A673 (cell line): Measurements from ENCODE around the gene C19orf67. TPM values are rescaled to one million over a fixed set of nuclear protein-coding genes. Genes with fewer than 3 reads are reported as not detected.

ENCODE experiments used
- BruUV-seq: library from RNA; stranded (reverse); fragments of 400-500 nt; replicated peaks from 2 replicates; lab custom pipeline; 2021; lab: Mats Ljungman, UMichigan
- CTCF ChIA-PET: fragments of 300-600 bp; sonication (Branson Sonifier 250); formaldehyde crosslinking; loops from one replicate; lab custom pipeline; 2022; ENCODE audit warnings: antibody characterized with exemption; lab: Charles Lee
- POLR2A ChIA-PET: fragments of 300-600 bp; sonication (Branson Sonifier 250); formaldehyde crosslinking; loops from one replicate; lab custom pipeline; 2022; ENCODE audit warnings: antibody characterized with exemption; ENCODE audit not compliant: low non-redundant PET; lab: Charles Lee
- DNase-seq: peaks from one replicate; pipeline ENCODE4 v3.0.0-alpha.2; 2015; ENCODE audit warnings: low spot score
- H3K27ac ChIP-seq: fragments of 200-600 bp; sonication (generic); 2 replicates; pipeline ENCODE4 v1.5.1; 2016; ENCODE audit warnings: mixed run types, low read depth, mild to moderate bottlenecking, mixed read lengths, antibody characterized with exemption, low read length; ENCODE audit not compliant: poor library complexity, severe bottlenecking
- H3K27me3 ChIP-seq: fragments of 200-600 bp; sonication (generic); replicated peaks from 2 replicates; pipeline ENCODE4 v1.6.1; 2017; ENCODE audit warnings: mixed run types, low read depth, mild to moderate bottlenecking, mixed read lengths, antibody characterized with exemption, low read length; ENCODE audit not compliant: insufficient read depth, poor library complexity
- H3K36me3 ChIP-seq: fragments of 200-600 bp; sonication (generic); 2 replicates; pipeline ENCODE4 v1.6.1; 2016; ENCODE audit warnings: mixed run types, mild to moderate bottlenecking, mixed read lengths, antibody characterized with exemption, low read length; ENCODE audit not compliant: insufficient read depth, poor library complexity, severe bottlenecking
- H3K4me1 ChIP-seq: fragments of 200-600 bp; sonication (generic); 2 replicates; pipeline ENCODE4 v1.6.1; 2017; ENCODE audit warnings: mixed run types, mild to moderate bottlenecking, mixed read lengths, antibody characterized with exemption, low read length; ENCODE audit not compliant: insufficient read depth, poor library complexity, severe bottlenecking
- H3K4me3 ChIP-seq: fragments of 200-600 bp; sonication (generic); 2 replicates; pipeline ENCODE4 v1.5.1; 2016; ENCODE audit warnings: low read depth, mixed run types, mild to moderate bottlenecking, mixed read lengths, low read length; ENCODE audit not compliant: poor library complexity, severe bottlenecking
- H3K9me3 ChIP-seq: fragments of 200-600 bp; sonication (generic); 2 replicates; pipeline ENCODE4 v1.6.1; 2016; ENCODE audit warnings: mixed run types, low read depth, mild to moderate bottlenecking, mixed read lengths, antibody characterized with exemption, low read length; ENCODE audit not compliant: poor library complexity, severe bottlenecking
- CTCF ChIP-seq: fragments of 300-800, 200-600 bp; sonication (generic); conservative IDR thresholded peaks from 2 replicates; pipeline ENCODE4 v1.5.1; 2017; ENCODE audit warnings: low read depth, mild to moderate bottlenecking, antibody characterized with exemption, low read length, moderate library complexity, mixed read lengths
- EZH2 ChIP-seq: fragments of 200-600 bp; sonication (generic); IDR thresholded peaks from 2 replicates; pipeline ENCODE4 v1.6.1; 2017; ENCODE audit warnings: borderline replicate concordance, low read depth, mild to moderate bottlenecking, mixed read lengths, antibody characterized with exemption, low read length; ENCODE audit not compliant: poor library complexity, severe bottlenecking
- intact Hi-C: fragments of 100-400 bp; cut with micrococcal nuclease; formaldehyde crosslinking; loops from one replicate; pipeline ENCODE4 v1.10.0; 2022; ENCODE audit not compliant: unreplicated experiment
- total RNA-seq: library from RNA; stranded (reverse); gene quantifications from 2 replicates; pipeline ENCODE4 v1.2.3, GENCODE V29; 2021

C19orf67 gene
- total RNA-seq, 1 experiment from 2014 or later, result not detected

- H3K4me1 ChIP-seq, result no peaks in the 10 kb centered on the region
- intact Hi-C loops, result no loop called here
- no peak for DNase-seq
- peaks cover 8% of the 10 kb centered on the region for H3K9me3 ChIP-seq
- BruUV-seq, result TSS peak; percentile 31
- H3K4me3 ChIP-seq, result peak overlapping the region; percentile 64
- POLR2A ChIA-PET, result no interaction called here
- H3K36me3 ChIP-seq, result peaks cover 12% of the 10 kb centered on the region
- no peaks in the 10 kb centered on the region for H3K27me3 ChIP-seq
- CTCF ChIA-PET, result interaction anchor here (0.5 kb wide), 1 partner anchor 42 kb away, joined by 4 read pairs; no protein-coding TSS in a partner anchor
- no peak overlapping the region for H3K27ac ChIP-seq
- TF ChIP-seq EZH2, result no peak
- no peak for TF ChIP-seq CTCF
Observed at GRCh38 chr19:14088634-14089411, 3.2 kb upstream of the C19orf67 start.

- CTCF ChIA-PET, result no interaction called here
- intact Hi-C loops, result no loop called here
- no TSS peak for BruUV-seq
Observed at GRCh38 chr19:14086098-14086497, 515 bp upstream of the C19orf67 start.

GRCh38 chr19:14082675-14082960, 3.0 kb downstream of the C19orf67 start:
- CTCF ChIA-PET, result interaction anchor here (0.7 kb wide), 1 partner anchor 1065 kb away, joined by 6 read pairs; no protein-coding TSS in a partner anchor

More at GRCh38 chr19:14086098-14086497, 515 bp upstream of the C19orf67 start:
- H3K4me1 ChIP-seq, result no peaks in the 10 kb centered on the region
- no peak for TF ChIP-seq CTCF
- no peak for TF ChIP-seq EZH2
- no peak for DNase-seq
- POLR2A ChIA-PET, result no interaction called here
- H3K27me3 ChIP-seq, result no peaks in the 10 kb centered on the region
- H3K36me3 ChIP-seq, result peaks cover 12% of the 10 kb centered on the region
- no peaks in the 10 kb centered on the region for H3K9me3 ChIP-seq
- no peak overlapping the region for H3K27ac ChIP-seq
- H3K4me3 ChIP-seq, result no peak overlapping the region

More at GRCh38 chr19:14082675-14082960, 3.0 kb downstream of the C19orf67 start:
- H3K27me3 ChIP-seq, result no peaks in the 10 kb centered on the region
- no peak overlapping the region for H3K4me3 ChIP-seq
- H3K4me1 ChIP-seq, result peaks cover 3% of the 10 kb centered on the region
- no peak for DNase-seq
- no peak overlapping the region for H3K27ac ChIP-seq
- H3K9me3 ChIP-seq, result no peaks in the 10 kb centered on the region
- no peaks in the 10 kb centered on the region for H3K36me3 ChIP-seq
- no TSS peak for BruUV-seq
- POLR2A ChIA-PET, result no interaction called here
- TF ChIP-seq CTCF (no peak), EZH2 (no peak)
- intact Hi-C loops, result no loop called here
